ENCODE measurements around the gene GAST. TPM values are rescaled to one million over a fixed set of nuclear protein-coding genes. Genes with fewer than 3 reads are reported as not detected.

GAST gene
- total RNA-seq, 1 donor from 2014 or later = not detected

DNA sequence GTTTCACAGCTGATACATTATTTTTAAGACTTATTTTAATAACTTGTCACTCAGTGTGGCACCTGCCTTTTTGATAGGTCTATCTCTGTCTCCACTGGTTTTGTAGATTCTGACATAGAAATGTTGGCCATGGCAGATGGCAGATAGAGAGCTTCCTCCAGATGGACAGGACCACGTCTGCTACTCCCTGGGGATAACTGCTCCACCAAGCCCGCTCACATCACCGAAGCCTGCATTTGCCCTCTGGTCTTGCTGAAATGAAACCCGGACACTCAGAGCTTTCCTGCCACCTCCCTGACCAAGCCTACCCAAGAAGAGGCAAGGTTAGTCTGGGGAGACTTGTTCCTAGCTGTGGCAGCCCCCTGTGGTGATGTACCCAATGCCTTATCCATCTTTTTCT is 38.7 kb downstream of the GAST start:
- no peak overlapping the region for H3K9ac ChIP-seq (ENCODE audit: low read length)
- Mint-ChIP-seq H3K27me3 (ENCODE audit: low read depth, unreplicated experiment) (peaks cover 9% of the 10 kb centered on the region), H3K27ac (ENCODE audit: unreplicated experiment) (no peak overlapping the region), H3K4me3 (ENCODE audit: unreplicated experiment) (no peak overlapping the region), H3K9me3 (ENCODE audit: unreplicated experiment) (no peaks in the 10 kb centered on the region), H3K36me3 (ENCODE audit: low read depth, unreplicated experiment) (peaks cover 9% of the 10 kb centered on the region), H3K4me1 (ENCODE audit: low read depth, unreplicated experiment) (no peaks in the 10 kb centered on the region)
- DNase-seq (ENCODE audit: low read depth) (no peak), FAIRE-seq (no peak)
- no peak overlapping the region for H2AFZ ChIP-seq (ENCODE audit: low read depth, low read length)
- no peaks in the 10 kb centered on the region for H3K9me3 ChIP-seq (ENCODE audit: insufficient read depth, low read depth, low read length)
- H3K4me2 ChIP-seq (ENCODE audit: low read length) = no peak overlapping the region
- peaks cover 2% of the 10 kb centered on the region for H3K36me3 ChIP-seq (ENCODE audit: insufficient read depth, low read length)
- no peak overlapping the region for H3K4me3 ChIP-seq (ENCODE audit: insufficient read depth, low read depth, low read length)
- H3K79me2 ChIP-seq (ENCODE audit: insufficient read depth, low read length) = no peaks in the 10 kb centered on the region
- TF ChIP-seq, protein P1, sequence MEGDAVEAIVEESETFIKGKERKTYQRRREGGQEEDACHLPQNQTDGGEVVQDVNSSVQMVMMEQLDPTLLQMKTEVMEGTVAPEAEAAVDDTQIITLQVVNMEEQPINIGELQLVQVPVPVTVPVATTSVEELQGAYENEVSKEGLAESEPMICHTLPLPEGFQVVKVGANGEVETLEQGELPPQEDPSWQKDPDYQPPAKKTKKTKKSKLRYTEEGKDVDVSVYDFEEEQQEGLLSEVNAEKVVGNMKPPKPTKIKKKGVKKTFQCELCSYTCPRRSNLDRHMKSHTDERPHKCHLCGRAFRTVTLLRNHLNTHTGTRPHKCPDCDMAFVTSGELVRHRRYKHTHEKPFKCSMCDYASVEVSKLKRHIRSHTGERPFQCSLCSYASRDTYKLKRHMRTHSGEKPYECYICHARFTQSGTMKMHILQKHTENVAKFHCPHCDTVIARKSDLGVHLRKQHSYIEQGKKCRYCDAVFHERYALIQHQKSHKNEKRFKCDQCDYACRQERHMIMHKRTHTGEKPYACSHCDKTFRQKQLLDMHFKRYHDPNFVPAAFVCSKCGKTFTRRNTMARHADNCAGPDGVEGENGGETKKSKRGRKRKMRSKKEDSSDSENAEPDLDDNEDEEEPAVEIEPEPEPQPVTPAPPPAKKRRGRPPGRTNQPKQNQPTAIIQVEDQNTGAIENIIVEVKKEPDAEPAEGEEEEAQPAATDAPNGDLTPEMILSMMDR (IDR thresholded peaks at IDR 0.05; ENCODE audit: insufficient read depth, low read depth, low read length) = no peak
- TF ChIP-seq EZH2 (IDR thresholded peaks at IDR 0.05; ENCODE audit: insufficient read depth, low read length) = no peak
- H4K20me1 ChIP-seq (ENCODE audit: insufficient read depth, low read length) = no peaks in the 10 kb centered on the region
- no peak overlapping the region for H3K27ac ChIP-seq (ENCODE audit: low read depth, low read length)
- no peaks in the 10 kb centered on the region for H3K27me3 ChIP-seq (ENCODE audit: insufficient read depth, low read length)
- no peaks in the 10 kb centered on the region for H3K4me1 ChIP-seq (ENCODE audit: insufficient read depth, low read length)

DNA sequence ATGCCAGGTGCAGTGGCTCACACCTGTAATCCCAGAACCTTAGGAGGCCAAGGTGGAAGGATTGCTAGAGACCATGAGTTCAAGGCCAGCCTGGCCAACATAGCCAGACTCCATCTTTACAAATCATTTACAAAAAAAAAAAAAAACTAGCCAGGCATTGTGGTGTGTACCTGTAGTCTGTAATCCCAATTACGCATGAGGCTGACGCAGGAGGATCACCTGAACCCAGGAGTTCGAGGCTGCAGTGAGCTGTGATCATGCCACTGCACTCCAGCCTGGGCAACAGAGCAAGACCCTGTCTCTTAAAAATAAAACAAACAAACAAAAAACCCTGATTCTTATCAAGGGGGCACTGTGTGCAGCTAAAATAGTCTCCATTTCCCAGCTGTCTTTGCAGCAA is 39.2 kb downstream of the GAST start:
- H3K9ac ChIP-seq (ENCODE audit: low read length) = no peak overlapping the region
- H3K79me2 ChIP-seq (ENCODE audit: insufficient read depth, low read length) = no peaks in the 10 kb centered on the region
- no peaks in the 10 kb centered on the region for H3K9me3 ChIP-seq (ENCODE audit: insufficient read depth, low read depth, low read length)
- no peak overlapping the region for H3K4me3 Mint-ChIP-seq (ENCODE audit: unreplicated experiment)
- DNase-seq (ENCODE audit: low read depth) (no peak), FAIRE-seq (no peak)
- no peaks in the 10 kb centered on the region for H3K27me3 ChIP-seq (ENCODE audit: insufficient read depth, low read length)
- H3K4me2 ChIP-seq (ENCODE audit: low read length) = no peak overlapping the region
- H4K20me1 ChIP-seq (ENCODE audit: insufficient read depth, low read length) = no peaks in the 10 kb centered on the region
- H3K4me3 ChIP-seq (ENCODE audit: insufficient read depth, low read depth, low read length) = no peak overlapping the region
- no peaks in the 10 kb centered on the region for H3K9me3 Mint-ChIP-seq (ENCODE audit: unreplicated experiment)
- peaks cover 2% of the 10 kb centered on the region for H3K36me3 ChIP-seq (ENCODE audit: insufficient read depth, low read length)
- peaks cover 11% of the 10 kb centered on the region for H3K36me3 Mint-ChIP-seq (ENCODE audit: low read depth, unreplicated experiment)
- no peak overlapping the region for H3K27ac ChIP-seq (ENCODE audit: low read depth, low read length)
- no peak overlapping the region for H3K27ac Mint-ChIP-seq (ENCODE audit: unreplicated experiment)
- H3K4me1 Mint-ChIP-seq (ENCODE audit: low read depth, unreplicated experiment) = no peaks in the 10 kb centered on the region
- H2AFZ ChIP-seq (ENCODE audit: low read depth, low read length) = no peak overlapping the region
- TF ChIP-seq, protein P1 (IDR thresholded peaks at IDR 0.05; ENCODE audit: insufficient read depth, low read depth, low read length) = no peak
- no peak for TF ChIP-seq EZH2 (IDR thresholded peaks at IDR 0.05; ENCODE audit: insufficient read depth, low read length)
- peaks cover 7% of the 10 kb centered on the region for H3K27me3 Mint-ChIP-seq (ENCODE audit: low read depth, unreplicated experiment)
- H3K4me1 ChIP-seq (ENCODE audit: insufficient read depth, low read length) = no peaks in the 10 kb centered on the region

DNA sequence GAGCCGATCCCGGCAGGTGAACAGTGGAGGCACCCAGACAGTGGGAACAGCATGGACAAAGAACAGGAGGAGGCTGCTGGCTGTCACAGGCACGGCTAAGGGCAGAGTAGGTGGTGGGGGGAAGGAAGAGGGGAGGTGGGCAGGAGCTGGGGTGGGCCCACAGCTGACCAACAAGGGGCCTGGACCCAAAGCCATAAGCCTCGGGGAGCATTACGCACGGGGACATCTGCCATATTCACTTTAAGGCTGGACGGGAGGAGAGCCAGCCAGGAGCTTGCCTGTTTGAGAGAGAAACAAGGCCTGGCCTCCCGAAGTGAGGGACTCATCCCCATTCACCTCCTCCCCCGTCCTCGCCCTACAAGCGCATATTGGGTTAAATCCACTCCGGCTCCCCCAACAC is 41.9 kb downstream of the GAST start:
- Histone ChIP-seq H3K36me3 (ENCODE audit: insufficient read depth, low read length) (peaks cover 12% of the 10 kb centered on the region), H3K4me1 (ENCODE audit: insufficient read depth, low read length) (no peaks in the 10 kb centered on the region), H3K27ac (ENCODE audit: low read depth, low read length) (no peak overlapping the region), H4K20me1 (ENCODE audit: insufficient read depth, low read length) (peaks cover 4% of the 10 kb centered on the region), H3K9ac (ENCODE audit: low read length) (no peak overlapping the region), H2AFZ (ENCODE audit: low read depth, low read length) (no peak overlapping the region), H3K9me3 (ENCODE audit: insufficient read depth, low read depth, low read length) (no peaks in the 10 kb centered on the region), H3K4me2 (ENCODE audit: low read length) (no peak overlapping the region), H3K79me2 (ENCODE audit: insufficient read depth, low read length) (no peaks in the 10 kb centered on the region), H3K27me3 (ENCODE audit: insufficient read depth, low read length) (no peaks in the 10 kb centered on the region), H3K4me3 (ENCODE audit: insufficient read depth, low read depth, low read length) (no peak overlapping the region)
- DNase-seq (ENCODE audit: low read depth) (no peak), FAIRE-seq (no peak)
- Mint-ChIP-seq H3K4me1 (ENCODE audit: low read depth, unreplicated experiment) (no peaks in the 10 kb centered on the region), H3K9me3 (ENCODE audit: unreplicated experiment) (no peaks in the 10 kb centered on the region), H3K36me3 (ENCODE audit: low read depth, unreplicated experiment) (peaks cover 17% of the 10 kb centered on the region), H3K27me3 (ENCODE audit: low read depth, unreplicated experiment) (no peaks in the 10 kb centered on the region), H3K27ac (ENCODE audit: unreplicated experiment) (no peak overlapping the region), H3K4me3 (ENCODE audit: unreplicated experiment) (no peak overlapping the region)
- TF ChIP-seq, protein P1 (IDR thresholded peaks at IDR 0.05; ENCODE audit: insufficient read depth, low read depth, low read length) = no peak
- TF ChIP-seq EZH2 (IDR thresholded peaks at IDR 0.05; ENCODE audit: insufficient read depth, low read length) = no peak

Data from astrocyte (in vitro differentiated cells and primary cell).